Measurements from ENCODE around the gene ASXL2. TPM values are rescaled to one million over a fixed set of nuclear protein-coding genes. Genes with fewer than 3 reads are reported as not detected.

ASXL2 gene
- total RNA-seq, 6 donors from 2014 or later, result 15.5 to 34.9 (median 25.6) TPM

DNA sequence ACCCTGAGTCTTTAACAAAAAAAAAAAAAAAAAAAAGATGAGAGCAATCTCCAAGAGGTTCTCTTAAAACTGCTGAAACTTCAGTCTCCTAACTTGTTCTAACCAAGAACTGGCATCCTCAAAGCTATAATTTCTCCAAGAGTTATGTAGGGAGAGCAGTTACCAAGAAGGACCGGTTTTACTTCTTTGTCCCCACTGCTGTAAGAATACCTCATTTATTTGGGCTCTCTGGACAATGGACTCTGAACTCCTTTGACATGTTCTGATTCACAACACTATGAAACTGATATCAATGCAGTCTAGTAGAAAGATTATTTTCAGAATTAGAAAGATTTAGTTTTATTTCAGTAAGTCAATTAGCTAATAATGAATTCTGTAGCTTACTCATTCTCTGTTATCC is 120.4 kb downstream of the ASXL2 start:
- ATAC-seq (ENCODE audit: low FRiP score in 2 of 2), result no peak
- peaks cover 1 to 52% (median 18%) of the 10 kb centered on the region in 4 donors for H3K36me3 ChIP-seq
- H3K27me3 ChIP-seq, result no peaks in the 10 kb centered on the region
- no peak overlapping the region for H3K4me3 ChIP-seq
- no peak for DNase-seq
- H3K9me3 ChIP-seq, result no peaks in the 10 kb centered on the region
- no peak for TF ChIP-seq EP300 (IDR thresholded peaks at IDR 0.05)
- no peak for TF ChIP-seq POLR2A (IDR thresholded peaks at IDR 0.05)
- TF ChIP-seq POLR2AphosphoS5 (IDR thresholded peaks at IDR 0.05), result no peak
- TF ChIP-seq, protein P1, sequence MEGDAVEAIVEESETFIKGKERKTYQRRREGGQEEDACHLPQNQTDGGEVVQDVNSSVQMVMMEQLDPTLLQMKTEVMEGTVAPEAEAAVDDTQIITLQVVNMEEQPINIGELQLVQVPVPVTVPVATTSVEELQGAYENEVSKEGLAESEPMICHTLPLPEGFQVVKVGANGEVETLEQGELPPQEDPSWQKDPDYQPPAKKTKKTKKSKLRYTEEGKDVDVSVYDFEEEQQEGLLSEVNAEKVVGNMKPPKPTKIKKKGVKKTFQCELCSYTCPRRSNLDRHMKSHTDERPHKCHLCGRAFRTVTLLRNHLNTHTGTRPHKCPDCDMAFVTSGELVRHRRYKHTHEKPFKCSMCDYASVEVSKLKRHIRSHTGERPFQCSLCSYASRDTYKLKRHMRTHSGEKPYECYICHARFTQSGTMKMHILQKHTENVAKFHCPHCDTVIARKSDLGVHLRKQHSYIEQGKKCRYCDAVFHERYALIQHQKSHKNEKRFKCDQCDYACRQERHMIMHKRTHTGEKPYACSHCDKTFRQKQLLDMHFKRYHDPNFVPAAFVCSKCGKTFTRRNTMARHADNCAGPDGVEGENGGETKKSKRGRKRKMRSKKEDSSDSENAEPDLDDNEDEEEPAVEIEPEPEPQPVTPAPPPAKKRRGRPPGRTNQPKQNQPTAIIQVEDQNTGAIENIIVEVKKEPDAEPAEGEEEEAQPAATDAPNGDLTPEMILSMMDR (IDR thresholded peaks at IDR 0.05), result no peak
- H3K4me1 ChIP-seq, result peaks cover 0 to 4% (median 2%) of the 10 kb centered on the region in 4 donors
- peak overlapping the region in 1 of 4 donors; percentile 16 for H3K27ac ChIP-seq
- WGBS, 2 donors, result 56 to 80% methylated on average over 1 of the region's 1 CpG

DNA sequence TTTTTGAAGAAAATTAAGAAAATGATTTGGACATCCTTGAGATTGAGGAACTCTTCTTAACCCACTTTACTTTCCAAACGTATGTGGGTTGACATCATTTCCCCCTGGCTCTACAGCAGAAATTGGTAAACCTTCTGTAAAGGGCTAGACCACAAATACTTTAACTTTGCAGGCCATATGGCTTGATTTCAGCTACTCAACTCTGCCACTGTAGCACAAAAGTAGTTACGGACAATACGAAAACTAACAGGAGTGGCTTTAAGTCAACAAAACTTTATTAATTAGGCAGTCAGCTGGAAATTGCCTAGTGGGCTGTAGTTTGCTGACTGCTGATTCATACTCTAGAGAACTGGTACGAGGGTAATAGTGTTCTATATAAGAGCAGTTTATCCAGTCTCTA is 121.8 kb downstream of the ASXL2 start:
- H3K27me3 ChIP-seq, result no peaks in the 10 kb centered on the region
- H3K9me3 ChIP-seq, result no peaks in the 10 kb centered on the region
- no peak for DNase-seq
- no peak overlapping the region for H3K4me3 ChIP-seq
- peaks cover 7 to 65% (median 26%) of the 10 kb centered on the region in 4 donors for H3K36me3 ChIP-seq
- TF ChIP-seq, protein P1 (IDR thresholded peaks at IDR 0.05), result no peak
- TF ChIP-seq EP300 (IDR thresholded peaks at IDR 0.05) (no peak), POLR2A (IDR thresholded peaks at IDR 0.05) (no peak), POLR2AphosphoS5 (IDR thresholded peaks at IDR 0.05) (no peak)
- peaks cover 0 to 4% (median 2%) of the 10 kb centered on the region in 4 donors for H3K4me1 ChIP-seq
- peak overlapping the region in 3 of 4 donors; percentile 4 to 17 (median 4) for H3K27ac ChIP-seq
- WGBS, 2 donors, result 51 to 75% methylated on average over 4 of the region's 4 CpGs
- ATAC-seq (ENCODE audit: low FRiP score in 2 of 2), result no peak

DNA sequence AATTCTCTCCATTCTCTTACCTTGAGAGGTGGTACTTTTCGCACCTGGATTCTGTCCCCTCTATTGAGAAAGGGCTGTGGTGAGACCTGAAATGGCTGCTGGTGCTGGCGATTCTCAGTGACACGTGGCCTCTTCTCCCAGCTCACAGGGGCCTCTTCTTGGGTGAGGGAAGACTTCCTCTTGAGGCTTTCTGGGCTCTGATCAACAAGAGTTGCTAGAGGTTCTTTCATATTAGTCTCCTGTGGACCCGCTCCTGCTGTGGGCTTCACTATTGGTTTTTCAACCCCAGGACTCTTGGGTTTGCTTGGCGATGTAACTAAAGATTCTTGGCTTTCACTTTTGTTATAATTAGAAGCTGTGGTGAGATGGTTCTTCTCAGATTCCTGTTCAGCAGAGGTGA is 128.6 kb downstream of the ASXL2 start:
- Histone ChIP-seq H3K9me3 (no peaks in the 10 kb centered on the region), H3K4me1 (no peaks in the 10 kb centered on the region), H3K36me3 (peaks cover 26 to 77% (median 42%) of the 10 kb centered on the region in 4 donors), H3K27ac (no peak overlapping the region), H3K27me3 (no peaks in the 10 kb centered on the region), H3K4me3 (no peak overlapping the region)
- WGBS, 2 donors, result 81 to 92% methylated on average over 5 of the region's 5 CpGs
- TF ChIP-seq, protein P1 (IDR thresholded peaks at IDR 0.05), result no peak
- TF ChIP-seq POLR2AphosphoS5 (IDR thresholded peaks at IDR 0.05) (no peak), POLR2A (IDR thresholded peaks at IDR 0.05) (no peak), EP300 (IDR thresholded peaks at IDR 0.05) (no peak)
- ATAC-seq (ENCODE audit: low FRiP score in 2 of 2) (no peak), DNase-seq (no peak)

DNA sequence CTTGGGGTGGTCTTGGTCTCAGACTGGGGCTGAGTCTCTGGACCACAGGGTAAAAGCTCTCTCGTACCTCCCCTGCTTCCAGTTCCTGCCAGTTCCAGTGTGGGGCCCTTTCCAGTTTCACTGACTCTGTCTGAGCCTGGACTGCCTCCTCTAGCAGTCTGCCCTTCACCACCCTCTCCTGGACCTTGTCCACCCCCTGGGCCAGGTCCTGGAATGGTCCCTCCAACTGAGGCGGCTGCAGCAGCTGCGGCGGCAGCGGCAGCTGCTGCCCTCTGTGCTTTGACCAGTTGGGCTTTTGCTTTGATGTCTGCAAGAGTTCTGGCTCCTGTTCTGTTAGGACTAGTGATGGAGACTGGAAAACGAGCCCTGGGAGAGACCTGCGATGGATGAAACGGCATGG is 134.2 kb downstream of the ASXL2 start:
- Histone ChIP-seq H3K27ac (no peak overlapping the region), H3K9me3 (no peaks in the 10 kb centered on the region), H3K36me3 (peaks cover 12 to 53% (median 35%) of the 10 kb centered on the region in 4 donors), H3K4me1 (no peaks in the 10 kb centered on the region), H3K27me3 (no peaks in the 10 kb centered on the region), H3K4me3 (no peak overlapping the region)
- DNase-seq, result peak in 1 of 2 donors; percentile 18
- peak in 1 of 2 donors; percentile 11 for ATAC-seq (ENCODE audit: low FRiP score in 2 of 2)
- TF ChIP-seq, protein P1 (IDR thresholded peaks at IDR 0.05), result no peak
- TF ChIP-seq POLR2AphosphoS5 (IDR thresholded peaks at IDR 0.05), result no peak
- no peak for TF ChIP-seq EP300 (IDR thresholded peaks at IDR 0.05)
- TF ChIP-seq POLR2A (IDR thresholded peaks at IDR 0.05), result no peak
- 94% methylated on average over 7 to 8 of the region's 8 CpGs for WGBS, 2 donors

DNA sequence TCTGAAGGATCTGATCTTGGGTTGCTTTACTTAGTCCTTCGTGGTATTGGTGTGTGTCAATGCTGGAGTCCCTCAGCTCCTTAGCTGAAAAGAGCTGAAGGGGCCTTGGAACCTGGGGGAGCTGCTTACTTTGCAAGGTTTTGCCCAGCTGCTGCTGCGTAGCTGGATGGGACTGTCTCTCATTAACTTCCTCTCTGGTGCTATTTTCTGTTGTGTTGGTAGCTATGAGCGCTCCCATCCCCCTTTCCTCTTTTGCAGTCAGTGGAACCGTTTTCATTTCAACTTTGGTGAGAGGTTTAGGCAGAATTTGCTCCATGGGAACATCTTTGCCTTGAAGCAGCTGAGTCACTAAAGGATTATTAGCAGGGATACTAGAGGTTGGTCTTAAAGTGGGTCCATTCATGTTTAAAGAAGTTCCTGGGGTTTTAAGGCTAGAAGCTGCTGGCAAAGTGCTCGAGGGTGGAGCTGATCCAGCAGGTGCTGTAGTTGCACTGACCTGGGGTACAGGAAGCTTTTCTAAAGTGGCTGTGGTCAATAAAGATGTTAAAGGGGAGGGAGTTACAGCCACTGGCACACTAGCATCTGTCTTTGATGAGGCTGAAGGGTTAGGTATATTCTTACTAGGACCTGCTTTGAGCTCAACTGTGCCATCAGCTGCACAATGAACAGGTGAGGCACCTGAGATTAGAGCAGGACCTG is 135.0 kb downstream of the ASXL2 start:
- Histone ChIP-seq H3K4me3 (no peak overlapping the region), H3K9me3 (no peaks in the 10 kb centered on the region), H3K36me3 (peaks cover 12 to 46% (median 31%) of the 10 kb centered on the region in 4 donors), H3K27me3 (no peaks in the 10 kb centered on the region), H3K4me1 (no peaks in the 10 kb centered on the region), H3K27ac (no peak overlapping the region)
- TF ChIP-seq EP300 (IDR thresholded peaks at IDR 0.05) (no peak), POLR2A (IDR thresholded peaks at IDR 0.05) (no peak), POLR2AphosphoS5 (IDR thresholded peaks at IDR 0.05) (no peak)
- TF ChIP-seq, protein P1 (IDR thresholded peaks at IDR 0.05), result no peak
- ATAC-seq (ENCODE audit: low FRiP score in 2 of 2), result no peak
- DNase-seq, result no peak
- 72 to 74% methylated on average over 5 of the region's 5 CpGs for WGBS, 2 donors

Measured in upper lobe of left lung (tissue), 6 donors.